Ascending aorta (tissue), 2 donors: ENCODE results near the gene PTGIS. TPM values are rescaled to one million over a fixed set of nuclear protein-coding genes. Genes with fewer than 3 reads are reported as not detected.

Experiments used
- DNase-seq, 2 donors: peaks; one replicate each; pipeline ENCODE4 v3.0.0-alpha.2; 2019; ENCODE audit warnings: low spot score in 2 of 2
- H3K27ac ChIP-seq, 2 donors: fragments of 200-600 bp; sonication (generic); one replicate each; pipeline ENCODE4 v1.5.1; 2016 to 2017; ENCODE audit warnings: mild to moderate bottlenecking in 1 of 2
- H3K27me3 ChIP-seq: fragments of 200-600 bp; sonication (generic); one replicate; pipeline ENCODE4 v1.5.1; 2017
- H3K36me3 ChIP-seq, 2 donors: fragments of 200-600 bp; sonication (generic); one replicate each; pipeline ENCODE4 v1.5.1; 2016
- H3K4me1 ChIP-seq, 2 donors: fragments of 200-600 bp; sonication (generic); one replicate each; pipeline ENCODE4 v1.5.1; 2016 to 2017; ENCODE audit warnings: mild to moderate bottlenecking in 1 of 2
- H3K4me3 ChIP-seq, 2 donors: fragments of 200-600 bp; sonication (generic); one replicate each; pipeline ENCODE4 v1.5.1; 2016 to 2017; ENCODE audit warnings: mild to moderate bottlenecking in 1 of 2
- H3K9me3 ChIP-seq, 2 donors: fragments of 200-600 bp; sonication (generic); one replicate each; pipeline ENCODE4 v1.5.1; 2016
- CTCF ChIP-seq, 3 experiments: fragments of 200-600 bp in 2 of 3; fragments of 450-650 bp in 1 of 3; sonication (generic) in 2 of 3; IDR thresholded peaks; one replicate each; pipeline ENCODE4 v1.5.1; 2016 to 2019; ENCODE audit warnings: antibody characterized with exemption in 3 of 3, mild to moderate bottlenecking in 1 of 3, moderate library complexity in 1 of 3
- intact Hi-C: fragments of 100-400 bp; cut with DNase I; formaldehyde crosslinking; loops from one replicate; pipeline ENCODE4 v1.15.1; 2023
- total RNA-seq: library from RNA; depleted of rRNA; stranded (reverse); fragments of >200 nt; gene quantifications from one replicate; pipeline ENCODE4 v1.1.0, GENCODE V29; 2016

Gene PTGIS
- total RNA-seq, 1 donor from 2014 or later = 288 TPM

GRCh38 chr20:49483018-49483695 lies 84.8 kb downstream of the PTGIS start:
- Histone ChIP-seq H3K4me3 (peak overlapping the region; percentile 56 to 60), H3K4me1 (peaks cover 7 to 19% of the 10 kb centered on the region in 2 donors), H3K9me3 (no peaks in the 10 kb centered on the region), H3K36me3 (no peaks in the 10 kb centered on the region), H3K27me3 (no peaks in the 10 kb centered on the region), H3K27ac (no peak overlapping the region)
- no peak for DNase-seq
- TF ChIP-seq CTCF (IDR thresholded peaks at IDR 0.05) = no peak
- intact Hi-C loops = loop anchor here (2.0 kb wide), 2 partner anchors 24 to 38 kb away; no protein-coding TSS in a partner anchor

- peak in 1 of 2 donors; percentile 77 for DNase-seq
- Histone ChIP-seq H3K36me3 (no peaks in the 10 kb centered on the region), H3K9me3 (no peaks in the 10 kb centered on the region), H3K4me1 (peaks cover 7 to 19% of the 10 kb centered on the region in 2 donors), H3K27me3 (no peaks in the 10 kb centered on the region), H3K27ac (no peak within 1 kb of the TSS), H3K4me3 (peak within 1 kb of the TSS; percentile 56 to 60)
- peak in 1 of 3 experiments; percentile 20 for TF ChIP-seq CTCF (IDR thresholded peaks at IDR 0.05)
- intact Hi-C loops = loop anchor here (2.0 kb wide), 2 partner anchors 24 to 38 kb away; no protein-coding TSS in a partner anchor
These were observed 85.3 kb downstream of the PTGIS start, which contains the start of gene KCNB1 for GRCh38 chr20:49482621-49483017. Gene KCNB1, minus strand, starts transcription at chr20:49482668. Its CDS starts 188 bp downstream, at chr20:49482480.

- Histone ChIP-seq H3K36me3 (no peaks in the 10 kb centered on the region), H3K27me3 (no peaks in the 10 kb centered on the region), H3K4me3 (peak overlapping the region in 1 of 2 donors; percentile 60), H3K27ac (no peak overlapping the region), H3K4me1 (peaks cover 7 to 19% of the 10 kb centered on the region in 2 donors), H3K9me3 (no peaks in the 10 kb centered on the region)
- intact Hi-C loops = loop anchor here (2.0 kb wide), 2 partner anchors 25 to 37 kb away; no protein-coding TSS in a partner anchor
- TF ChIP-seq CTCF (IDR thresholded peaks at IDR 0.05) = no peak
- DNase-seq = no peak
These were observed 85.8 kb downstream of the PTGIS start for GRCh38 chr20:49482173-49482572.

GRCh38 chr20:49481116-49481515 lies 86.8 kb downstream of the PTGIS start:
- Histone ChIP-seq H3K27me3 (no peaks in the 10 kb centered on the region), H3K27ac (no peak overlapping the region), H3K36me3 (no peaks in the 10 kb centered on the region), H3K4me3 (no peak overlapping the region), H3K4me1 (peaks cover 7 to 19% of the 10 kb centered on the region in 2 donors), H3K9me3 (no peaks in the 10 kb centered on the region)
- TF ChIP-seq CTCF (IDR thresholded peaks at IDR 0.05) = no peak
- intact Hi-C loops = no loop called here
- DNase-seq = no peak

GRCh38 chr20:49480236-49480635 lies 87.7 kb downstream of the PTGIS start:
- Histone ChIP-seq H3K27me3 (no peaks in the 10 kb centered on the region), H3K4me3 (no peak overlapping the region), H3K9me3 (no peaks in the 10 kb centered on the region), H3K4me1 (peaks cover 7 to 19% of the 10 kb centered on the region in 2 donors), H3K27ac (no peak overlapping the region), H3K36me3 (no peaks in the 10 kb centered on the region)
- intact Hi-C loops = no loop called here
- TF ChIP-seq CTCF (IDR thresholded peaks at IDR 0.05) = no peak
- no peak for DNase-seq
